Spleen (tissue), 7 donors: Measurements from ENCODE around the gene MRTFB.

Experiments
- CTCF ChIP-seq, 11 experiments: fragments of 200-600 bp in 7 of 11; fragments of 450-650 bp in 4 of 11; sonication (generic) in 4 of 11; IDR thresholded peaks in 8 of 11; conservative IDR thresholded peaks in 3 of 11; 1 replicate in 7 of 11; 2 replicates in 4 of 11; pipeline versions ENCODE4 v1.4.0 to v1.8.0; 2016 to 2021; ENCODE audit warnings: antibody characterized with exemption in 11 of 11, inconsistent platforms in 4 of 11, mild to moderate bottlenecking in 1 of 11
- POLR2A ChIP-seq, 3 donors: fragments of 450-650 bp; IDR thresholded peaks; one replicate each; pipeline ENCODE4 v1.5.1; 2017; ENCODE audit warnings: antibody characterized with exemption in 3 of 3, mild to moderate bottlenecking in 1 of 3
- donor health status: DM: no; HTN: no; CAD: no; lungs with moderate emphysema.
- donor health status: DM: no; HTN: no; CAD: no.
- donor health status: DM: no; HTN: no; CAD: no.

GRCh38 chr16:14283786-14284185, 212.7 kb downstream of the MRTFB start:
- no peak for TF ChIP-seq CTCF (IDR thresholded peaks at IDR 0.05 in 8 of 11, conservative IDR thresholded peaks at IDR 0.05 in 3 of 11)
- TF ChIP-seq POLR2A (IDR thresholded peaks at IDR 0.05): no peak
